Measurements from ENCODE around the gene MEF2C. TPM values are rescaled to one million over a fixed set of nuclear protein-coding genes. Genes with fewer than 3 reads are reported as not detected.
"Not testable (repeated sequence)": the region's sequence is repeated elsewhere in the genome, so short reads cannot be mapped to it uniquely, and the experiment has no call there.

The MEF2C gene
- total and polyA plus RNA-seq, 2 of the 13 experiments (the other 11 are each of a cell fraction or from before 2014, with no cell fraction given): 0.02 TPM; not detected in 1

GRCh38 chr5:88923623-88924329 lies 40.8 kb upstream of the MEF2C start (continued):
- no peak for TF ChIP-seq ZBTB46 (CRISPR knock-in tag; IDR thresholded peaks at IDR 0.05; ENCODE audit: borderline replicate concordance)
- TF ChIP-seq ZNF235 (CRISPR knock-in tag; IDR thresholded peaks at IDR 0.05; ENCODE audit: borderline replicate concordance): no peak

- H4K20me1 ChIP-seq (ENCODE audit: insufficient read depth, low read length); H3K27me3 ChIP-seq (ENCODE audit: control insufficient read depth in 1 of 2, insufficient read depth in 2 of 2, low read length in 2 of 2); ATAC-seq; H3K9me3 ChIP-seq (ENCODE audit: low read length); H3K4me1 ChIP-seq (ENCODE audit: insufficient read depth, low read length); intact Hi-C loops (cut with micrococcal nuclease; ENCODE audit: unreplicated experiment); H3K4me2 ChIP-seq (ENCODE audit: low read depth, low read length); POLR2A ChIA-PET; BruUV-seq (replicated peaks); H3K27ac ChIP-seq (ENCODE audit: extremely low read length, insufficient read depth, low read length); H3K36me3 ChIP-seq (replicated peaks in 1 of 2; ENCODE audit: control insufficient read depth in 1 of 2, insufficient read depth in 2 of 2, low read length in 2 of 2); H2AFZ ChIP-seq (ENCODE audit: low read length); H3K79me2 ChIP-seq (ENCODE audit: insufficient read depth, low read length); CTCF ChIA-PET (ENCODE audit: low intra/inter-chr PET ratio, low total read pairs); in situ Hi-C loops (cut with HindIII; ENCODE audit: extremely low pct_ligation_motif_present, low pct_unique_long_range_greater_than_20kb); DNase-seq (ENCODE audit: low spot score); H3K9ac ChIP-seq (ENCODE audit: insufficient read depth, low read depth, low read length); H3K4me3 ChIP-seq (replicated peaks in 1 of 3; ENCODE audit: insufficient read depth in 1 of 3, low read depth in 2 of 3, low read length in 3 of 3); FAIRE-seq: not testable (repeated sequence)
- WGBS (ENCODE audit: low lambda C conversion rate): 0% methylated on average over 2 of the region's 2 CpGs
These were observed 29.8 kb upstream of the MEF2C start for GRCh38 chr5:88912743-88913142.

GRCh38 chr5:88911059-88911572 lies 28.1 kb upstream of the MEF2C start:
- H3K9ac ChIP-seq (ENCODE audit: insufficient read depth, low read depth, low read length); in situ Hi-C loops (cut with HindIII; ENCODE audit: extremely low pct_ligation_motif_present, low pct_unique_long_range_greater_than_20kb); H3K27ac ChIP-seq (ENCODE audit: extremely low read length, insufficient read depth, low read length); H3K79me2 ChIP-seq (ENCODE audit: insufficient read depth, low read length); CTCF ChIA-PET (ENCODE audit: low intra/inter-chr PET ratio, low total read pairs); BruUV-seq (replicated peaks); POLR2A ChIA-PET; H3K4me1 ChIP-seq (ENCODE audit: insufficient read depth, low read length); intact Hi-C loops (cut with micrococcal nuclease; ENCODE audit: unreplicated experiment); FAIRE-seq; H3K4me2 ChIP-seq (ENCODE audit: low read depth, low read length); ATAC-seq; H4K20me1 ChIP-seq (ENCODE audit: insufficient read depth, low read length); H3K36me3 ChIP-seq (replicated peaks in 1 of 2; ENCODE audit: control insufficient read depth in 1 of 2, insufficient read depth in 2 of 2, low read length in 2 of 2); H2AFZ ChIP-seq (ENCODE audit: low read length); H3K27me3 ChIP-seq (ENCODE audit: control insufficient read depth in 1 of 2, insufficient read depth in 2 of 2, low read length in 2 of 2); DNase-seq (ENCODE audit: low spot score); H3K4me3 ChIP-seq (replicated peaks in 1 of 3; ENCODE audit: insufficient read depth in 1 of 3, low read depth in 2 of 3, low read length in 3 of 3); H3K9me3 ChIP-seq (ENCODE audit: low read length): not testable (repeated sequence)
- WGBS (ENCODE audit: low lambda C conversion rate): 27% methylated on average over 9 of the region's 9 CpGs

GRCh38 chr5:88904478-88904877 lies 21.5 kb upstream of the MEF2C start:
- H3K9ac ChIP-seq (ENCODE audit: insufficient read depth, low read depth, low read length); intact Hi-C loops (cut with micrococcal nuclease; ENCODE audit: unreplicated experiment); H3K4me3 ChIP-seq (replicated peaks in 1 of 3; ENCODE audit: insufficient read depth in 1 of 3, low read depth in 2 of 3, low read length in 3 of 3); CTCF ChIA-PET (ENCODE audit: low intra/inter-chr PET ratio, low total read pairs); H3K27me3 ChIP-seq (ENCODE audit: control insufficient read depth in 1 of 2, insufficient read depth in 2 of 2, low read length in 2 of 2); POLR2A ChIA-PET; H3K4me1 ChIP-seq (ENCODE audit: insufficient read depth, low read length); H3K79me2 ChIP-seq (ENCODE audit: insufficient read depth, low read length); DNase-seq (ENCODE audit: low spot score); H3K9me3 ChIP-seq (ENCODE audit: low read length); H3K4me2 ChIP-seq (ENCODE audit: low read depth, low read length); H3K36me3 ChIP-seq (replicated peaks in 1 of 2; ENCODE audit: control insufficient read depth in 1 of 2, insufficient read depth in 2 of 2, low read length in 2 of 2); BruUV-seq (replicated peaks); FAIRE-seq; H3K27ac ChIP-seq (ENCODE audit: extremely low read length, insufficient read depth, low read length); in situ Hi-C loops (cut with HindIII; ENCODE audit: extremely low pct_ligation_motif_present, low pct_unique_long_range_greater_than_20kb); H2AFZ ChIP-seq (ENCODE audit: low read length); H4K20me1 ChIP-seq (ENCODE audit: insufficient read depth, low read length); ATAC-seq: not testable (repeated sequence)
- 0% methylated on average over 2 of the region's 2 CpGs for WGBS (ENCODE audit: low lambda C conversion rate)
